HepG2 (cell line): ENCODE measurements around the gene RASL10B. TPM values are rescaled to one million over a fixed set of nuclear protein-coding genes. Genes with fewer than 3 reads are reported as not detected.

Experiments
- ATAC-seq: fragments of 200-7000 bp; cut with Tn5 transposase; 3 replicates; pipeline ENCODE4 v1.9.1; 2020; ENCODE audit warnings: mild to moderate bottlenecking, moderate library complexity
- BruUV-seq: library from RNA; stranded (reverse); fragments of 400-500 nt; replicated peaks from 2 replicates; lab custom pipeline; 2021; lab: Mats Ljungman, UMichigan
- CTCF ChIA-PET: fragments of 300-600 bp; formaldehyde crosslinking; extraction: SDS; loops from one replicate; lab custom pipeline; 2021; ENCODE audit warnings: low total read pairs, inconsistent platforms, low intra/inter-chr PET ratio; lab: Yijun Ruan, JAX
- POLR2A ChIA-PET: fragments of 350-600 bp; sonication (Branson Sonifier 250); formaldehyde crosslinking; loops from one replicate; lab custom pipeline; 2020; ENCODE audit warnings: antibody characterized with exemption, inconsistent platforms; lab: Yijun Ruan, JAX
- DNase-seq: peaks from one replicate; pipeline ENCODE4 v3.0.0-alpha.2; 2015; ENCODE audit warnings: low spot score
- FAIRE-seq: peaks from 3 replicates; lab custom pipeline; 2011; peaks lifted over from hg19 to GRCh38; lab: Jason Lieb, UNC
- H2AFZ ChIP-seq: one replicate; pipeline ENCODE4 v1.6.1; 2011; ENCODE audit warnings: low read length, inconsistent platforms
- H3K27ac ChIP-seq: fragments of 300-600 bp; 3 replicates; pipeline ENCODE4 v1.8.0; 2011; ENCODE audit warnings: mixed run types, mild to moderate bottlenecking, mixed read lengths, low read length, inconsistent platforms; ENCODE audit not compliant: insufficient read depth; ENCODE audit errors: extremely low read length
- H3K27me3 ChIP-seq, 2 experiments: fragments of 200-600 bp in 1 of 2; 2 replicates in 1 of 2; 3 replicates in 1 of 2; pipeline versions ENCODE4 v1.6.0 to v1.8.0; 2011; ENCODE audit warnings: low read length in 2 of 2, mild to moderate bottlenecking in 2 of 2, moderate library complexity in 2 of 2, inconsistent platforms in 1 of 2; ENCODE audit not compliant: insufficient read depth in 2 of 2, control insufficient read depth in 1 of 2
- H3K36me3 ChIP-seq, 2 experiments: fragments of 200-600 bp in 1 of 2; replicated peaks in 1 of 2; 2 replicates in 1 of 2; 3 replicates in 1 of 2; pipeline versions ENCODE4 v1.5.1 to v1.8.0; 2011; ENCODE audit warnings: low read length in 2 of 2, inconsistent platforms in 1 of 2; ENCODE audit not compliant: insufficient read depth in 2 of 2, control insufficient read depth in 1 of 2
- H3K4me1 ChIP-seq: 2 replicates; pipeline ENCODE4 v1.5.1; 2012; ENCODE audit warnings: low read length, inconsistent platforms; ENCODE audit not compliant: insufficient read depth
- H3K4me2 ChIP-seq: 2 replicates; pipeline ENCODE4 v1.6.0; 2011; ENCODE audit warnings: low read depth, low read length, inconsistent platforms
- H3K4me3 ChIP-seq, 3 experiments: fragments of 200-600 bp in 1 of 3; sonication (generic), shearing (Covaris generic) in 1 of 3; replicated peaks in 1 of 3; 2 replicates each; pipeline ENCODE4 v1.5.1; 2011 to 2016; ENCODE audit warnings: low read length in 3 of 3, inconsistent platforms in 2 of 3, low read depth in 2 of 3, mild to moderate bottlenecking in 2 of 3, control low read depth in 1 of 3, mixed read lengths in 1 of 3; ENCODE audit not compliant: insufficient read depth in 1 of 3
- H3K79me2 ChIP-seq: one replicate; pipeline ENCODE4 v1.6.1; 2011; ENCODE audit warnings: low read length, inconsistent platforms; ENCODE audit not compliant: insufficient read depth
- H3K9ac ChIP-seq: 2 replicates; pipeline ENCODE4 v1.6.0; 2011; ENCODE audit warnings: mild to moderate bottlenecking, low read depth, low read length, inconsistent platforms; ENCODE audit not compliant: insufficient read depth
- H3K9me3 ChIP-seq: 2 replicates; pipeline ENCODE4 v1.5.1; 2012; ENCODE audit warnings: mild to moderate bottlenecking, low read length
- H4K20me1 ChIP-seq: 2 replicates; pipeline ENCODE4 v1.6.0; 2011; ENCODE audit warnings: inconsistent platforms, mild to moderate bottlenecking, low read length, moderate library complexity; ENCODE audit not compliant: insufficient read depth
- ATF6 ChIP-seq: sonication (generic); formaldehyde crosslinking; conservative IDR thresholded peaks from 2 replicates; pipeline ENCODE4 v1.4.0; 2020; ENCODE audit warnings: missing genetic modification reagents
- ATF7 ChIP-seq, 2 experiments: fragments of 450-650 bp in 1 of 2; sonication (generic) in 1 of 2; formaldehyde crosslinking in 1 of 2; IDR thresholded peaks; 2 replicates each; pipeline versions ENCODE4 v1.4.0 to v1.6.1; 2016 to 2020; ENCODE audit warnings: antibody characterized with exemption in 1 of 2, mild to moderate bottlenecking in 1 of 2, missing genetic modification reagents in 1 of 2
- ERF ChIP-seq: IDR thresholded peaks from 2 replicates; pipeline ENCODE4 v1.6.1; 2018; ENCODE audit warnings: missing biosample characterization, missing genetic modification reagents
- GABPA ChIP-seq, 2 experiments: IDR thresholded peaks; 2 replicates each; pipeline ENCODE4 v1.6.1; 2011 to 2016; ENCODE audit warnings: low read depth in 2 of 2, low read length in 1 of 2, missing biosample characterization in 1 of 2, missing genetic modification characterization in 1 of 2
- PAX8 ChIP-seq: sonication (generic); formaldehyde crosslinking; IDR thresholded peaks from 2 replicates; pipeline ENCODE4 v1.8.0; 2022; ENCODE audit warnings: mild to moderate bottlenecking, missing genetic modification reagents, borderline replicate concordance
- REL ChIP-seq: sonication (generic); formaldehyde crosslinking; conservative IDR thresholded peaks from 2 replicates; pipeline ENCODE4 v1.8.0; 2022; ENCODE audit warnings: mild to moderate bottlenecking, missing genetic modification reagents, moderate library complexity
- SP1 ChIP-seq, 2 experiments: fragments of 450-650 bp in 1 of 2; sonication (generic) in 1 of 2; formaldehyde crosslinking in 1 of 2; IDR thresholded peaks; 2 replicates each; pipeline versions ENCODE4 v1.4.0 to v1.6.1; 2016 to 2020; ENCODE audit warnings: missing genetic modification reagents in 1 of 2
- TCF7L2 ChIP-seq: IDR thresholded peaks from 2 replicates; pipeline ENCODE4 v1.6.1; 2011; ENCODE audit warnings: mild to moderate bottlenecking, low read depth, low read length, moderate library complexity
- TEAD3 ChIP-seq: optimal IDR thresholded peaks from 2 replicates; pipeline ENCODE3; 2016; ENCODE audit warnings: borderline replicate concordance
- U2AF1 ChIP-seq: fragments of 200-400 bp; formaldehyde crosslinking; optimal IDR thresholded peaks from 2 replicates; pipeline ENCODE3; 2017; ENCODE audit warnings: mild to moderate bottlenecking, low read depth, low read length
- ZBTB39 ChIP-seq: sonication (generic); formaldehyde crosslinking; IDR thresholded peaks from 2 replicates; pipeline ENCODE4 v1.5.0; 2020; ENCODE audit warnings: missing genetic modification reagents
- ZNF101 ChIP-seq: sonication (generic); formaldehyde crosslinking; IDR thresholded peaks from 2 replicates; pipeline ENCODE4 v1.4.0; 2020; ENCODE audit warnings: mild to moderate bottlenecking, low read depth, missing genetic modification reagents, borderline replicate concordance
- ZNF414 ChIP-seq: sonication (generic); formaldehyde crosslinking; IDR thresholded peaks from 2 replicates; pipeline ENCODE4 v1.5.0; 2020; ENCODE audit warnings: missing genetic modification reagents
- ZNF430 ChIP-seq: sonication (generic); formaldehyde crosslinking; IDR thresholded peaks from 2 replicates; pipeline ENCODE4 v1.9.0; 2021; ENCODE audit warnings: mild to moderate bottlenecking, missing genetic modification reagents
- ZNF44 ChIP-seq: sonication (generic); formaldehyde crosslinking; IDR thresholded peaks from 2 replicates; pipeline ENCODE4 v1.5.1; 2020; ENCODE audit warnings: mild to moderate bottlenecking, missing genetic modification reagents
- ZNF558 ChIP-seq: sonication (generic); formaldehyde crosslinking; IDR thresholded peaks from 2 replicates; pipeline ENCODE4 v1.9.0; 2022; ENCODE audit warnings: mild to moderate bottlenecking, missing genetic modification reagents, borderline replicate concordance
- ZNF7 ChIP-seq: IDR thresholded peaks from 2 replicates; pipeline ENCODE4 v1.6.1; 2016; ENCODE audit warnings: missing biosample characterization, missing genetic modification reagents
- ZNF850 ChIP-seq: sonication (generic); formaldehyde crosslinking; conservative IDR thresholded peaks from 2 replicates; pipeline ENCODE4 v1.9.0; 2021; ENCODE audit warnings: mild to moderate bottlenecking, missing genetic modification reagents
- WGBS: methylation state at CpG from one replicate; pipeline ENCODE4 v1.1.6; 2017; ENCODE audit warnings: low lambda C conversion rate; 5-methylcytosine and 5-hydroxymethylcytosine counted together
- in situ Hi-C: cut with HindIII; loops from 2 replicates; pipeline ENCODE4 v1.10.0; 2017; ENCODE audit warnings: low pct_unique_long_range_greater_than_20kb; ENCODE audit not compliant: extremely low pct_ligation_motif_present
- intact Hi-C: fragments of 100-400 bp; cut with micrococcal nuclease; formaldehyde crosslinking; loops from one replicate; pipeline ENCODE4 v1.10.0; 2022; ENCODE audit not compliant: unreplicated experiment
- polyA plus RNA-seq, 8 experiments: library from polyadenylated mRNA; depleted of rRNA in 3 of 8; stranded (reverse) in 7 of 8; unstranded in 1 of 8; fragments of >200 nt; fragmentation: Illumina TruSeq in 4 of 8; extraction: Trizol in 4 of 8; gene quantifications; 2 replicates each; pipeline versions ENCODE4 v1.2.1 to v1.2.3, GENCODE V29; 2011 to 2016; ENCODE audit warnings: low read depth in 4 of 8, missing spikeins in 1 of 8, mixed read lengths in 1 of 8; ENCODE audit not compliant: insufficient read depth in 1 of 8
- total RNA-seq, 5 experiments: library from RNA; depleted of rRNA; stranded (reverse); fragments of >200 nt; fragmentation: Illumina TruSeq; extraction: Trizol; gene quantifications; 2 replicates each; pipeline ENCODE4 v1.2.3, GENCODE V29; 2016; ENCODE audit warnings: low read depth in 1 of 5

RASL10B gene
- total and polyA plus RNA-seq, 2 of the 13 experiments (the other 11 are each of a cell fraction or from before 2014, with no cell fraction given) = 8.8 to 11.0 TPM

GRCh38 chr17:35733366-35733765, 1.9 kb downstream of the RASL10B start (continued):
- no peak for TF ChIP-seq ZNF101
- no peak for TF ChIP-seq ERF
- no peak for TF ChIP-seq ZBTB39 (CRISPR knock-in tag)
- TF ChIP-seq ZNF558 (CRISPR knock-in tag) = no peak
- TF ChIP-seq REL = no peak
- TF ChIP-seq ATF6 (CRISPR knock-in tag) = no peak
- TF ChIP-seq TEAD3 (CRISPR knock-in tag) = no peak
- no peak for TF ChIP-seq U2AF1
- TF ChIP-seq, all 625 proteins: peak for 0

GRCh38 chr17:35734396-35734795, 3.0 kb downstream of the RASL10B start:
- H3K27ac ChIP-seq = no peak overlapping the region
- H3K27me3 ChIP-seq = no peaks in the 10 kb centered on the region
- H3K4me2 ChIP-seq = no peak overlapping the region
- no peaks in the 10 kb centered on the region for H4K20me1 ChIP-seq
- no peak overlapping the region for H2AFZ ChIP-seq
- DNase-seq (no peak), FAIRE-seq (no peak), ATAC-seq (no peak)
- ChIA-PET POLR2A (no interaction called here), CTCF (no interaction called here)
- intact Hi-C loops (no loop called here), in situ Hi-C loops (loop anchor here (25.0 kb wide), 1 partner anchor 422 kb away; no protein-coding TSS in a partner anchor)
- H3K9ac ChIP-seq = no peak overlapping the region
- H3K36me3 ChIP-seq = no peaks in the 10 kb centered on the region
- 82% methylated on average over 7 of the region's 7 CpGs for WGBS
- no peak overlapping the region for H3K4me3 ChIP-seq
- no peaks in the 10 kb centered on the region for H3K9me3 ChIP-seq
- peaks cover 2% of the 10 kb centered on the region for H3K79me2 ChIP-seq
- no TSS peak for BruUV-seq
- H3K4me1 ChIP-seq = peaks cover 24% of the 10 kb centered on the region
- TF ChIP-seq PAX8 (no peak), ZNF850 (CRISPR knock-in tag) (no peak), ZNF414 (CRISPR knock-in tag) (no peak), SP1 (IDR thresholded peaks at IDR 0.05) (no peak), SP1 (CRISPR knock-in tag; IDR thresholded peaks at IDR 0.05) (no peak), ZNF7 (CRISPR knock-in tag) (no peak), ZNF430 (CRISPR knock-in tag) (no peak), ZNF44 (CRISPR knock-in tag) (no peak), TCF7L2 (no peak), GABPA (IDR thresholded peaks at IDR 0.05; ENCODE audit: low read depth, low read length) (no peak), GABPA (CRISPR knock-in tag; IDR thresholded peaks at IDR 0.05; ENCODE audit: low read depth) (no peak), ATF7 (IDR thresholded peaks at IDR 0.05) (no peak), ATF7 (CRISPR knock-in tag; IDR thresholded peaks at IDR 0.05) (no peak)
